Astrocyte (in vitro differentiated cells and primary cell): ENCODE measurements around the gene EIF3K.

Experiments
- EZH2 ChIP-seq: IDR thresholded peaks from 2 replicates; pipeline ENCODE4 v1.6.1; 2012; ENCODE audit warnings: mild to moderate bottlenecking, low read length, inconsistent platforms; ENCODE audit not compliant: insufficient read depth
- TF ChIP-seq, protein P1 (sequence below): IDR thresholded peaks from 2 replicates; pipeline ENCODE4 v1.5.1; 2011; ENCODE audit warnings: low read depth, mild to moderate bottlenecking, inconsistent platforms, low read length, moderate library complexity; ENCODE audit not compliant: insufficient read depth

DNA sequence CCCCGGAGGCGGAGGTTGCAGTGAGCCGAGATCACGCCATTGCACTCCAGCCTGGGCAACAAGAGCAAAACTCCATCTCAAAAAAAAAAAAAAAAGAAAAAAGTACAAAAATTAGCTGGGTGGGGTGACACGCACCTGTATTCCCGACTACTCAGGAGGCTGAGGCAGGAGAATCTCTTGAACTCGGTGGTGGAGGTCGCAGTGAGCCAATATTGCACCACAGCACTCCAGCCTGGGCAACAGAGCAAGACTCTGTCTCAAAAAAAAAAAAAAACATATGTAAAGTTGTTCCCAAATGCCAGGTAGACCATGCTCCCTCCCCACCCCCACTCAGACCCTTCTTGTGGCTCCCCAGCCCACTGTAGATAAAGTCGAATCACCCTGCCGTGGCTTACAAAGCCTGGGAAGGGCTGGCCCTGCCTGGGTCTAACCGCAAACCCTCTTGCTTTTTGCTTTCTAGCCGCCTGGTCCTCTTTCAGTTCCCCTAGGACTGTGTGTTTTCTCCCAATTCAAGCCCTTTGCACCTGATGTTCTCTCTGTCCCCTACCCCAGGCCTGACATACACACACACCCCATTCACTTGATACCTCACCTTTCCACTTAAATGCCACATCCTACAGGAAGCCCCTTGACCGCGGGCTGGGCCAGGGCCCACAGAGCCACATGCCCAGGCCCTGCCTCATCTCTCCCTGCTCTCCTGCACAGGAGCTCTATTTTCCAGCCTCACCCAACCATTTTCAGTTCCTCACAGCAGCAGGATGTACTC is 35.6 kb upstream of the EIF3K start:
- TF ChIP-seq, protein P1, sequence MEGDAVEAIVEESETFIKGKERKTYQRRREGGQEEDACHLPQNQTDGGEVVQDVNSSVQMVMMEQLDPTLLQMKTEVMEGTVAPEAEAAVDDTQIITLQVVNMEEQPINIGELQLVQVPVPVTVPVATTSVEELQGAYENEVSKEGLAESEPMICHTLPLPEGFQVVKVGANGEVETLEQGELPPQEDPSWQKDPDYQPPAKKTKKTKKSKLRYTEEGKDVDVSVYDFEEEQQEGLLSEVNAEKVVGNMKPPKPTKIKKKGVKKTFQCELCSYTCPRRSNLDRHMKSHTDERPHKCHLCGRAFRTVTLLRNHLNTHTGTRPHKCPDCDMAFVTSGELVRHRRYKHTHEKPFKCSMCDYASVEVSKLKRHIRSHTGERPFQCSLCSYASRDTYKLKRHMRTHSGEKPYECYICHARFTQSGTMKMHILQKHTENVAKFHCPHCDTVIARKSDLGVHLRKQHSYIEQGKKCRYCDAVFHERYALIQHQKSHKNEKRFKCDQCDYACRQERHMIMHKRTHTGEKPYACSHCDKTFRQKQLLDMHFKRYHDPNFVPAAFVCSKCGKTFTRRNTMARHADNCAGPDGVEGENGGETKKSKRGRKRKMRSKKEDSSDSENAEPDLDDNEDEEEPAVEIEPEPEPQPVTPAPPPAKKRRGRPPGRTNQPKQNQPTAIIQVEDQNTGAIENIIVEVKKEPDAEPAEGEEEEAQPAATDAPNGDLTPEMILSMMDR: no peak
- TF ChIP-seq EZH2: no peak
